IMR-90 (cell line): Measurements from ENCODE around the gene CTIF. TPM values are rescaled to one million over a fixed set of nuclear protein-coding genes. Genes with fewer than 3 reads are reported as not detected.
A peak's percentile ranks its signal among the peaks of the same experiment; 100 is the strongest.

ENCODE experiments used
- ATAC-seq: fragments of 200-7000 bp; cut with Tn5 transposase; 2 replicates; pipeline ENCODE4 v1.9.1; 2020; ENCODE audit warnings: low read depth, mild to moderate bottlenecking, moderate library complexity
- BruUV-seq: library from RNA; stranded (reverse); fragments of 400-500 nt; replicated peaks from 2 replicates; lab custom pipeline; 2021; lab: Mats Ljungman, UMichigan
- CTCF ChIA-PET: fragments of 300-600 bp; formaldehyde crosslinking; extraction: SDS; loops from one replicate; lab custom pipeline; 2021; ENCODE audit warnings: antibody characterized with exemption; lab: Yijun Ruan, JAX
- POLR2A ChIA-PET: fragments of 300-600 bp; sonication (Branson Sonifier 250); formaldehyde crosslinking; loops from one replicate; lab custom pipeline; 2022; ENCODE audit warnings: antibody characterized with exemption; ENCODE audit not compliant: unreplicated experiment; lab: Charles Lee
- DNase-seq: peaks from one replicate; pipeline ENCODE4 v3.0.0; 2013
- H2AFZ ChIP-seq: replicated peaks from 2 replicates; pipeline ENCODE3; 2013; ENCODE audit warnings: low read length, mild to moderate bottlenecking; ENCODE audit not compliant: poor library complexity
- H2AK5ac ChIP-seq: 2 replicates; pipeline ENCODE4 v1.6.1; 2013; ENCODE audit warnings: low read depth, low read length, inconsistent platforms
- H2AK9ac ChIP-seq: replicated peaks from 2 replicates; pipeline ENCODE3; 2013; ENCODE audit warnings: mild to moderate bottlenecking, low read depth, low read length, moderate library complexity; ENCODE audit not compliant: poor library complexity
- H2BK120ac ChIP-seq: 2 replicates; pipeline ENCODE4 v1.6.1; 2013; ENCODE audit warnings: low read depth, low read length, inconsistent platforms
- H2BK15ac ChIP-seq: 3 replicates; pipeline ENCODE4 v1.6.1; 2013; ENCODE audit warnings: low read depth, low read length, inconsistent platforms
- H2BK20ac ChIP-seq: 2 replicates; pipeline ENCODE4 v1.6.1; 2013; ENCODE audit warnings: low read depth, mild to moderate bottlenecking, inconsistent platforms, low read length, moderate library complexity
- H2BK5ac ChIP-seq: 2 replicates; pipeline ENCODE4 v1.6.1; 2013; ENCODE audit warnings: mild to moderate bottlenecking, low read depth, low read length, inconsistent platforms; ENCODE audit not compliant: poor library complexity, severe bottlenecking
- H3K14ac ChIP-seq: replicated peaks from 2 replicates; pipeline ENCODE4 v1.6.1; 2013; ENCODE audit warnings: low read depth, low read length, inconsistent platforms
- H3K18ac ChIP-seq: 2 replicates; pipeline ENCODE4 v1.6.1; 2013; ENCODE audit warnings: low read depth, low read length, control low read depth
- H3K23ac ChIP-seq: 2 replicates; pipeline ENCODE4 v1.6.1; 2013; ENCODE audit warnings: low read depth, low read length, inconsistent platforms
- H3K27ac ChIP-seq: 2 replicates; pipeline ENCODE4 v1.5.1; 2013; ENCODE audit warnings: mild to moderate bottlenecking, control low read depth, low read length; ENCODE audit not compliant: insufficient read depth
- H3K27me3 ChIP-seq: 2 replicates; pipeline ENCODE4 v1.6.1; 2013; ENCODE audit warnings: low read length; ENCODE audit not compliant: control insufficient read depth, insufficient read depth
- H3K36me3 ChIP-seq: 2 replicates; pipeline ENCODE4 v1.6.1; 2013; ENCODE audit warnings: low read length, mixed read lengths; ENCODE audit not compliant: control insufficient read depth, insufficient read depth
- H3K4ac ChIP-seq: 2 replicates; pipeline ENCODE4 v1.6.1; 2013; ENCODE audit warnings: low read depth, low read length, inconsistent platforms
- H3K4me1 ChIP-seq: 2 replicates; pipeline ENCODE4 v1.6.1; 2013; ENCODE audit warnings: low read length, mixed read lengths; ENCODE audit not compliant: control insufficient read depth, insufficient read depth
- H3K4me2 ChIP-seq: 2 replicates; pipeline ENCODE4 v1.6.1; 2013; ENCODE audit warnings: low read depth, mild to moderate bottlenecking, control low read depth, low read length, moderate library complexity
- H3K4me3 ChIP-seq: 2 replicates; pipeline ENCODE4 v1.5.1; 2013; ENCODE audit warnings: low read depth, mild to moderate bottlenecking, control low read depth, low read length, moderate library complexity; ENCODE audit not compliant: insufficient read depth
- H3K56ac ChIP-seq: 2 replicates; pipeline ENCODE4 v1.6.1; 2013; ENCODE audit warnings: low read length, inconsistent platforms; ENCODE audit not compliant: insufficient read depth; ENCODE audit errors: extremely low read depth
- H3K79me1 ChIP-seq, 2 experiments: 2 replicates each; pipeline ENCODE4 v1.6.1; 2013; ENCODE audit warnings: low read length in 2 of 2, inconsistent platforms in 1 of 2, low read depth in 1 of 2
- H3K9ac ChIP-seq: 2 replicates; pipeline ENCODE4 v1.6.1; 2013; ENCODE audit warnings: low read depth, low read length, control low read depth
- H3K9me1 ChIP-seq: 2 replicates; pipeline ENCODE4 v1.6.1; 2013; ENCODE audit warnings: low read length, inconsistent platforms; ENCODE audit not compliant: insufficient read depth
- H3K9me3 ChIP-seq: 2 replicates; pipeline ENCODE4 v1.6.1; 2013; ENCODE audit warnings: low read length; ENCODE audit not compliant: control insufficient read depth, insufficient read depth
- H4K20me1 ChIP-seq: 2 replicates; pipeline ENCODE4 v1.6.1; 2013; ENCODE audit warnings: low read length, inconsistent platforms; ENCODE audit not compliant: insufficient read depth
- H4K5ac ChIP-seq: 2 replicates; pipeline ENCODE4 v1.6.1; 2013; ENCODE audit warnings: mild to moderate bottlenecking, low read depth, low read length, control low read depth
- H4K8ac ChIP-seq, 2 experiments: 2 replicates each; pipeline ENCODE4 v1.6.1; 2013; ENCODE audit warnings: low read depth in 2 of 2, low read length in 2 of 2, control low read depth in 1 of 2, inconsistent platforms in 1 of 2
- H4K91ac ChIP-seq: 2 replicates; pipeline ENCODE4 v1.6.1; 2013; ENCODE audit warnings: low read depth, low read length, inconsistent platforms; ENCODE audit not compliant: insufficient read depth
- BHLHE40 ChIP-seq: fragments of 150-350 bp; IDR thresholded peaks from 2 replicates; pipeline ENCODE4 v1.6.1; 2016; ENCODE audit warnings: mild to moderate bottlenecking, low read depth, low read length
- CHD1 ChIP-seq: IDR thresholded peaks from 2 replicates; pipeline ENCODE4 v1.6.1; 2012; ENCODE audit warnings: low read depth, low read length, improper control_type of control experiment
- FOS ChIP-seq: fragments of 150-350 bp; IDR thresholded peaks from 2 replicates; pipeline ENCODE4 v1.6.1; 2016; ENCODE audit warnings: low read depth, low read length
- MAFK ChIP-seq: IDR thresholded peaks from 2 replicates; pipeline ENCODE4 v1.6.1; 2012; ENCODE audit warnings: low read depth, low read length, improper control_type of control experiment
- MAZ ChIP-seq: IDR thresholded peaks from 2 replicates; pipeline ENCODE4 v1.6.1; 2012; ENCODE audit warnings: low read depth, mild to moderate bottlenecking, low read length, improper control_type of control experiment, moderate library complexity, borderline replicate concordance
- MXI1 ChIP-seq: IDR thresholded peaks from 2 replicates; pipeline ENCODE4 v1.6.1; 2012; ENCODE audit warnings: low read depth, mild to moderate bottlenecking, low read length, moderate library complexity, borderline replicate concordance
- NFE2L2 ChIP-seq: fragments of 150-350 bp; IDR thresholded peaks from 2 replicates; pipeline ENCODE4 v1.6.1; 2016; ENCODE audit warnings: low read depth, mild to moderate bottlenecking, low read length
- POLR2A ChIP-seq: IDR thresholded peaks from 2 replicates; pipeline ENCODE4 v1.6.1; 2012; ENCODE audit warnings: mild to moderate bottlenecking, low read depth, low read length
- RCOR1 ChIP-seq: IDR thresholded peaks from 2 replicates; pipeline ENCODE4 v1.6.1; 2012; ENCODE audit warnings: mild to moderate bottlenecking, low read length, improper control_type of control experiment; ENCODE audit not compliant: insufficient replicate concordance
- RFX5 ChIP-seq: IDR thresholded peaks from 2 replicates; pipeline ENCODE4 v1.8.0; 2012; ENCODE audit warnings: low read depth, mild to moderate bottlenecking, low read length, moderate library complexity
- SMC3 ChIP-seq: fragments of 150-350 bp; IDR thresholded peaks from 2 replicates; pipeline ENCODE4 v1.6.1; 2016; ENCODE audit warnings: low read depth, mild to moderate bottlenecking, antibody characterized with exemption, low read length, moderate library complexity
- WGBS, 2 experiments: methylation state at CpG; one replicate each; pipeline versions ENCODE4 v1.1.5 to v1.1.7; 2013; ENCODE audit warnings: missing lambda C conversion rate in 2 of 2; ENCODE audit not compliant: insufficient read length in 1 of 2; ENCODE audit errors: extremely low coverage in 2 of 2; 5-methylcytosine and 5-hydroxymethylcytosine counted together
- dilution Hi-C: fragments of 300-500 bp; cut with HindIII; formaldehyde crosslinking; loops from one replicate; pipeline ENCODE4 v1.14.3; 2018; ENCODE audit warnings: low sequenced_read_pairs; ENCODE audit not compliant: unreplicated experiment
- in situ Hi-C: fragments of 300-500 bp; cut with MboI; formaldehyde crosslinking; loops from 3 replicates; pipeline ENCODE4 v1.14.3; 2019; ENCODE audit warnings: low sequenced_read_pairs, inconsistent platforms, mixed read lengths
- intact Hi-C: fragments of 100-400 bp; cut with micrococcal nuclease; formaldehyde crosslinking; loops from 2 replicates; pipeline ENCODE4 v1.10.0; 2022
- polyA plus RNA-seq, 3 experiments: library from polyadenylated mRNA; depleted of rRNA; stranded (reverse); fragments of >200 nt; gene quantifications; 2 replicates each; pipeline ENCODE4 v1.2.3, GENCODE V29; 2012; ENCODE audit warnings: low replicate concordance in 1 of 3
- total RNA-seq: library from RNA; depleted of rRNA; stranded (reverse); fragments of >200 nt; gene quantifications from 2 replicates; pipeline ENCODE4 v1.2.3, GENCODE V29; 2012
- TF ChIP-seq, protein P1 (sequence below): conservative IDR thresholded peaks from 2 replicates; pipeline ENCODE4 v1.5.1; 2012; ENCODE audit warnings: mild to moderate bottlenecking, low read depth, low read length, improper control_type of control experiment
- TF ChIP-seq, protein P2 (sequence below): fragments of 150-350 bp; IDR thresholded peaks from 2 replicates; pipeline ENCODE4 v1.6.1; 2016; ENCODE audit warnings: low read depth, mild to moderate bottlenecking, low read length, moderate library complexity, borderline replicate concordance
- TF ChIP-seq, protein P3 (sequence below): fragments of 150-350 bp; IDR thresholded peaks from 2 replicates; pipeline ENCODE4 v1.6.1; 2017; ENCODE audit warnings: mild to moderate bottlenecking, antibody characterized with exemption, low read length, low read depth

Gene CTIF
- total and polyA plus RNA-seq, 2 of the 4 experiments (the other 2 are of a cell fraction) = 25.1 to 57.0 TPM

DNA sequence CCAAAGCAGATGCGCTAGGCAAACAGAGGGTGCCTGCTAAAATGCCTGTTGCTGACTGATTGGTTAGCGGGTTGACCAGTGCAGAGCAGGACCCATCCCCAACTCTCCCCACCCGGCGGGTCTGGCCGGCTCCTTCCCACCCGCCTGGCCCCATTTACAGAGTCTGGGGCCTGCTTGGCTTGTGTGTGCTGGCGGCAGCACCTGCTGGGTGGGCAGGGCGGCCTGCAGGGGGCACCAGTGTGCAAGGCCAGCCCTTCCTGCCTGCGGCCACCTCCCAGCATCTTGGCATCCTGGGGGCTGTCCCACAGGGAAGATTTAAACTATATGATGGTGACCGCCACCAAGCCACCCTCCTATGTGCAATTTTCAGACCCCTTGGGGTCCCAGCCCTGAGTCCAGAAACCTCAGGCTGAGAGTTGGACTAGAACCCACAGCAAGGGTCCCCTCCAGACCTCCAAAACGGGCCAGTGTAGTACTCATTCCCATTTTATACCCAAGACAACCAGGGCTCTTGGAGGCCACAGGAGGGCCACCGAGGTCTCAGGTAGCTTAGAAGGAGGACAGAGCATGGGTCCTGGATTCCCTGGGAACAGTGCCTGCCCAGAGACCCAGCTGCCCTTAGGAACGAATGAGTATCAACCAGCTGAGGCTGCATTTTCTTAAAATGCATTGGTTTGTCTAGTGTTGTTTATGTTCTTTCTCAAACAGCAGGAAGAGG lies 238.4 kb downstream of the CTIF start:
- H3K79me1 ChIP-seq = peaks cover 22 to 90% of the 10 kb centered on the region in 2 experiments
- H4K8ac ChIP-seq = no peak overlapping the region; a peak in 1 of 4 replicates
- POLR2A ChIA-PET = interaction anchor here (0.7 kb wide), 1 partner anchor 10 kb away, joined by 4 read pairs; no protein-coding TSS in a partner anchor
- no TSS peak for BruUV-seq
- H3K4ac ChIP-seq = 0 out of 2 replicates have a peak overlapping the region, but pooled peaks have one; percentile 16
- no peak overlapping the region for H4K5ac ChIP-seq
- H3K14ac ChIP-seq = no peak overlapping the region
- H3K56ac ChIP-seq = no peak overlapping the region
- H2AK9ac ChIP-seq = peak overlapping the region; percentile 82
- no peak overlapping the region for H3K18ac ChIP-seq
- no peak overlapping the region for H3K23ac ChIP-seq
- H4K91ac ChIP-seq = no peak overlapping the region
- H3K9ac ChIP-seq = no peak overlapping the region
- DNase-seq (peak; percentile 20), ATAC-seq (peak; percentile 50)
- no peak overlapping the region for H2BK120ac ChIP-seq
- dilution Hi-C loops = no loop called here
- H3K27ac ChIP-seq = no peak overlapping the region
- H3K4me2 ChIP-seq = no peak overlapping the region
- H2BK20ac ChIP-seq = no peak overlapping the region
- no peaks in the 10 kb centered on the region for H3K27me3 ChIP-seq
- H3K4me3 ChIP-seq = no peak overlapping the region
- H4K20me1 ChIP-seq = peaks cover 62% of the 10 kb centered on the region
- H3K9me1 ChIP-seq = peaks cover 34% of the 10 kb centered on the region
- H2BK5ac ChIP-seq = no peak overlapping the region
- no peak overlapping the region for H2BK15ac ChIP-seq
- peaks cover 18% of the 10 kb centered on the region for H3K36me3 ChIP-seq
- peak overlapping the region; percentile 52; the same call in 1 of the 2 replicates for H2AK5ac ChIP-seq
- WGBS, 2 experiments = 80% methylated on average over 1 of the region's 13 CpGs; no CpG with 5 or more reads in 1 of the 2 experiments
- intact Hi-C loops = loop anchor here (2.0 to 5.0 kb wide), 2 partner anchors 402 to 460 kb away; no protein-coding TSS in a partner anchor
- CTCF ChIA-PET = interaction anchor here (0.6 to 0.9 kb wide), 3 partner anchors 10 to 169 kb away, joined by 3 read pairs; no protein-coding TSS in a partner anchor
- H2AFZ ChIP-seq = no peak overlapping the region
- no peaks in the 10 kb centered on the region for H3K9me3 ChIP-seq
- in situ Hi-C loops = no loop called here
- H3K4me1 ChIP-seq = peaks cover 39% of the 10 kb centered on the region
- TF ChIP-seq CHD1 = no peak
- TF ChIP-seq POLR2A = no peak
- TF ChIP-seq RCOR1 = no peak
- peak; percentile 43 for TF ChIP-seq MAFK
- TF ChIP-seq SMC3 = peak; percentile 59
- TF ChIP-seq, protein P1, sequence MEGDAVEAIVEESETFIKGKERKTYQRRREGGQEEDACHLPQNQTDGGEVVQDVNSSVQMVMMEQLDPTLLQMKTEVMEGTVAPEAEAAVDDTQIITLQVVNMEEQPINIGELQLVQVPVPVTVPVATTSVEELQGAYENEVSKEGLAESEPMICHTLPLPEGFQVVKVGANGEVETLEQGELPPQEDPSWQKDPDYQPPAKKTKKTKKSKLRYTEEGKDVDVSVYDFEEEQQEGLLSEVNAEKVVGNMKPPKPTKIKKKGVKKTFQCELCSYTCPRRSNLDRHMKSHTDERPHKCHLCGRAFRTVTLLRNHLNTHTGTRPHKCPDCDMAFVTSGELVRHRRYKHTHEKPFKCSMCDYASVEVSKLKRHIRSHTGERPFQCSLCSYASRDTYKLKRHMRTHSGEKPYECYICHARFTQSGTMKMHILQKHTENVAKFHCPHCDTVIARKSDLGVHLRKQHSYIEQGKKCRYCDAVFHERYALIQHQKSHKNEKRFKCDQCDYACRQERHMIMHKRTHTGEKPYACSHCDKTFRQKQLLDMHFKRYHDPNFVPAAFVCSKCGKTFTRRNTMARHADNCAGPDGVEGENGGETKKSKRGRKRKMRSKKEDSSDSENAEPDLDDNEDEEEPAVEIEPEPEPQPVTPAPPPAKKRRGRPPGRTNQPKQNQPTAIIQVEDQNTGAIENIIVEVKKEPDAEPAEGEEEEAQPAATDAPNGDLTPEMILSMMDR = peak; percentile 72
- no peak for TF ChIP-seq RFX5
- TF ChIP-seq MXI1 = no peak
- no peak for TF ChIP-seq NFE2L2
- TF ChIP-seq, protein P2, sequence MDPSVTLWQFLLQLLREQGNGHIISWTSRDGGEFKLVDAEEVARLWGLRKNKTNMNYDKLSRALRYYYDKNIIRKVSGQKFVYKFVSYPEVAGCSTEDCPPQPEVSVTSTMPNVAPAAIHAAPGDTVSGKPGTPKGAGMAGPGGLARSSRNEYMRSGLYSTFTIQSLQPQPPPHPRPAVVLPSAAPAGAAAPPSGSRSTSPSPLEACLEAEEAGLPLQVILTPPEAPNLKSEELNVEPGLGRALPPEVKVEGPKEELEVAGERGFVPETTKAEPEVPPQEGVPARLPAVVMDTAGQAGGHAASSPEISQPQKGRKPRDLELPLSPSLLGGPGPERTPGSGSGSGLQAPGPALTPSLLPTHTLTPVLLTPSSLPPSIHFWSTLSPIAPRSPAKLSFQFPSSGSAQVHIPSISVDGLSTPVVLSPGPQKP = no peak
- TF ChIP-seq FOS = no peak
- TF ChIP-seq, protein P3, sequence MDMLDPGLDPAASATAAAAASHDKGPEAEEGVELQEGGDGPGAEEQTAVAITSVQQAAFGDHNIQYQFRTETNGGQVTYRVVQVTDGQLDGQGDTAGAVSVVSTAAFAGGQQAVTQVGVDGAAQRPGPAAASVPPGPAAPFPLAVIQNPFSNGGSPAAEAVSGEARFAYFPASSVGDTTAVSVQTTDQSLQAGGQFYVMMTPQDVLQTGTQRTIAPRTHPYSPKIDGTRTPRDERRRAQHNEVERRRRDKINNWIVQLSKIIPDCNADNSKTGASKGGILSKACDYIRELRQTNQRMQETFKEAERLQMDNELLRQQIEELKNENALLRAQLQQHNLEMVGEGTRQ = no peak
- no peak for TF ChIP-seq MAZ
- no peak for TF ChIP-seq BHLHE40
